BLaER1 (cell line): Measurements from ENCODE around the gene HGFAC.

ENCODE experiments used
- H3K27ac ChIP-seq: shearing (Covaris generic); formaldehyde crosslinking; 2 replicates; pipeline ENCODE4 v1.8.1; 2022
- H3K27me3 ChIP-seq: shearing (Covaris generic); formaldehyde crosslinking; 2 replicates; pipeline ENCODE4 v1.8.1; 2022
- H3K36me3 ChIP-seq: shearing (Covaris generic); formaldehyde crosslinking; 2 replicates; pipeline ENCODE4 v1.8.1; 2022
- H3K4me1 ChIP-seq: shearing (Covaris generic); formaldehyde crosslinking; 2 replicates; pipeline ENCODE4 v1.8.1; 2022
- H3K4me2 ChIP-seq: shearing (Covaris generic); formaldehyde crosslinking; 2 replicates; pipeline ENCODE4 v1.8.1; 2022
- H3K4me3 ChIP-seq: shearing (Covaris generic); formaldehyde crosslinking; 2 replicates; pipeline ENCODE4 v1.8.1; 2022
- H3K9ac ChIP-seq: shearing (Covaris generic); formaldehyde crosslinking; 2 replicates; pipeline ENCODE4 v1.8.1; 2022
- H3K9me3 ChIP-seq: shearing (Covaris generic); formaldehyde crosslinking; 2 replicates; pipeline ENCODE4 v1.8.1; 2022
- H4K20me1 ChIP-seq: shearing (Covaris generic); formaldehyde crosslinking; 2 replicates; pipeline ENCODE4 v1.8.1; 2022
- Cebpa-rat ChIP-seq: shearing (Covaris generic); IDR thresholded peaks from 2 replicates; pipeline ENCODE4 v1.8.1; 2022

Gene HGFAC

GRCh38 chr4:3476936-3477749 is 35.4 kb downstream of the HGFAC start:
- Histone ChIP-seq H3K9ac (peak overlapping the region; percentile 24; the same call in 1 of the 2 replicates), H3K4me3 (no peak overlapping the region), H3K27ac (no peak overlapping the region), H3K9me3 (no peaks in the 10 kb centered on the region), H3K36me3 (no peaks in the 10 kb centered on the region), H3K4me2 (peak overlapping the region; percentile 74), H3K27me3 (peaks cover 29% of the 10 kb centered on the region), H3K4me1 (peaks cover 64% of the 10 kb centered on the region), H4K20me1 (no peaks in the 10 kb centered on the region)
- no peak for TF ChIP-seq Cebpa-rat

- Histone ChIP-seq H3K4me2 (peak overlapping the region; percentile 74), H3K27ac (no peak overlapping the region), H4K20me1 (no peaks in the 10 kb centered on the region), H3K9ac (peak overlapping the region; percentile 24; the same call in 1 of the 2 replicates), H3K4me3 (no peak overlapping the region), H3K4me1 (peaks cover 62% of the 10 kb centered on the region), H3K27me3 (peaks cover 29% of the 10 kb centered on the region), H3K36me3 (no peaks in the 10 kb centered on the region), H3K9me3 (no peaks in the 10 kb centered on the region)
- TF ChIP-seq Cebpa-rat = no peak
Observed at GRCh38 chr4:3477750-3478430, 36.1 kb downstream of the HGFAC start.

DNA sequence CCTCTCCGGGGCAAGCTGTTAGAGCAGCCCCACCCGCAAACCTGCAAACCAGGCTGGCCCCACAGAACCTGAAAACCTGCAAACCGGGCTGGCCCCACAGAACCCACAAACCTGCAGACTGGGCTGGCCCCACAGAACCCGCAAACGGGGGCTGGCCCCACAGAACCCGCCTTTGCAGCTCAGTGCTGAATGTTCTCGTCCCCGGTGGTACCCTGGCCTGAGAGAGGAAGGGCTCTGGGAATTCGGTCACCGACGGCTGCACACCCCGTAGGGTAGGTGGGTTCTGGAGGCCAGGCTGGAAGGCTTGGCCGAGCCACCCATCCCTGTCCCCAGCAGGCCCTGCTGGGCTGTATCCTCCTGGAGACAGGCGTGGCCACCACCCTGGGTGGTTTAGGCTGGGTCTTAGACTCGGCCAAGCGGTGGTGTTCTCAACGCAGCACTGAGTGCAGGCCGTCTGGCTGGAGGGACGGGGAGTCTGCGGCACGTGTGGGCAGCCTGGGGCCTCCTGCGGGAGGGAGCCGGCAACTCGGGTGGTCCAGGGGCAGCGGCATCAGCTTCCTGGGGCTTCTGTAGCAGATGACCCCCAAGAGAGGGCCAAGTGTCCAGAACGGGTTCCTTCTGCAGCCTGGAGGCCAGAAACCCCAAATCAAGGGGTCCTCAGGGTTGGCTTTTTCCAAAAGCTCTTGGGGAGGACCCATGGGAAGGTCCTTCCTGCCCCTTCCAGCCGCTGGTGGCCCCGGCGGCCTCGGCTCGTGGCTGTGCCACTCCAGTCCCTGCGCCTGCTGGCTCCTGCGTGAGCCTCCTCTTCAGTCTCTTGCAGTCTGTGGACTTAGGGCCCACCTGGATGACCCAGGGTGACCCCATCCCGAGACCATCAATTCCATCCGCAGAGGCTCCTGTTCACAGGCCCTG is 36.9 kb downstream of the HGFAC start:
- Histone ChIP-seq H3K36me3 (no peaks in the 10 kb centered on the region), H3K9me3 (no peaks in the 10 kb centered on the region), H4K20me1 (peaks cover under 1% of the 10 kb centered on the region; the same call in 1 of the 2 replicates), H3K27me3 (peaks cover 34% of the 10 kb centered on the region), H3K4me1 (peaks cover 60% of the 10 kb centered on the region), H3K27ac (no peak overlapping the region), H3K4me2 (peak overlapping the region; percentile 74; the same call in 1 of the 2 replicates), H3K4me3 (no peak overlapping the region), H3K9ac (no peak overlapping the region; the same call in 1 of the 2 replicates)
- TF ChIP-seq Cebpa-rat = no peak

DNA sequence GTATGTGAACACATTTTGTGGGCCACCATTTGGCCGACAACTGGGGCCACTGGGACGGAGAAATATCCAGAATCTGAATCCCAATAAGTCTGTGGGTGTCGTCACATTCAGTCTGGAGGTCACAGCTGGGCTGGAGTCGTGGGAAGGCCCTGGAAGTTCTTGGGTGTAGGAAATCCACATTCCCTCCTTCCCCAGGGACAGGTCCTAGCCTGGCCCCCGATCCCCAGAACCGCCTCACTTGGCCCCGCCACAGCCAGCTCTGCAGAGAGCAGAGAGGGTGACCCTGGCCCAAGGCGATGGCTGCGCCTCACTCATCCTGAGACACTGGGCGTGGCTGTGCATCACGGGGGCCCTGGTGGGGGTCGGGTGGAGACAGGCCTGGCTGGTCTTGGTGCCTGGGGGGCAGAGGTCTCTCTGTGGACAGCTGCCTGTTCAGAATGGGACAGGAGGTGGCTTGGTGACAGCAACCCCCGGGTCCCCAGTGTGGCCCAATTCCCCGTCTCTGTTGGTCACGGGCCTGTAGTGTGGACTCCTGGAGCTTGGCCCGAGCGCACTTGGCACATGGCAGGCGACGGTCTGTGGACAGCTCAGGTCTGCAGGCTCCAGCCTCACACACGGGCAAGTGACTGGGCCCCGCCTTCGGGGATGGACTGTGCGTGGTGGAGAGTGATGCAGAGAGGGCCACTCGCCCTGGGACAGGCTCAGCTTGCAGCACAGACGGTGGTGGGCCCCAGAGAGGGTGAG is 37.8 kb downstream of the HGFAC start:
- H3K36me3 ChIP-seq = no peaks in the 10 kb centered on the region
- peak overlapping the region; percentile 78; the same call in 1 of the 2 replicates for H3K4me2 ChIP-seq
- H4K20me1 ChIP-seq = peaks cover 9% of the 10 kb centered on the region
- peaks cover 42% of the 10 kb centered on the region for H3K27me3 ChIP-seq
- H3K4me3 ChIP-seq = no peak overlapping the region
- H3K9ac ChIP-seq = no peak overlapping the region
- H3K27ac ChIP-seq = no peak overlapping the region
- TF ChIP-seq Cebpa-rat = no peak
- H3K9me3 ChIP-seq = no peaks in the 10 kb centered on the region
- peaks cover 68% of the 10 kb centered on the region for H3K4me1 ChIP-seq

DNA sequence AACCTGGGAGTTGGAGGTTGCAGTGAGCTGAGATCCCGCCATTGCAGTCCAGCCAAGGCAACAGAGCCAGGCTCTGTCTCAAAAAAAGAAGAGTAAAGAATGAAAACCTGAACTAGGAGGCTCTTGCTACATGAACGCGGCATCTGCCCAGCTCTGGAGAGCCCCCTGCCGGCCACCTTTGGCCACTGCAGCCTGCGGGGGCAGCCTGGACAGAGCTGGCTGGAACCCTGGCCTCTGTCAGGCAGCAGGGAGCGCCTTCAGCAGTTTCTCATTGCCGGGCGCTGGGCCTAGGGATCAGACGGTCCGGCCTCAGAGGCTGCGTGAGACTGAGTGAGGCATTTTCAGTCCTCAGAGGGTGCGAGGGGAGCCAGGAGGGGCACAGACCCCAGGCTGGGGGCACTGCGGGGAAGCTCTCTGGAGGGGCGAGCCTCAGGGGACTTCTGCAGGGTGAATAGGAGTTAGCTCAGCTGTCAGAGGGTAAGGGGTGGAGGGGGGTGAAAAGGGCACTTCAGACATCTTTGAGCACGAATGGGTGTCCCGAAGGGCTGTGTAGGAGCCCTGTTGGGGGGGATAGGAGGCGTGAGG is 38.9 kb downstream of the HGFAC start:
- Histone ChIP-seq H3K4me1 (peaks cover 79% of the 10 kb centered on the region), H3K27ac (no peak overlapping the region), H3K9ac (no peak overlapping the region), H3K9me3 (no peaks in the 10 kb centered on the region), H3K27me3 (peaks cover 53% of the 10 kb centered on the region), H3K4me2 (peak overlapping the region; percentile 78), H3K4me3 (no peak overlapping the region), H4K20me1 (peaks cover 20% of the 10 kb centered on the region), H3K36me3 (no peaks in the 10 kb centered on the region)
- TF ChIP-seq Cebpa-rat = no peak

DNA sequence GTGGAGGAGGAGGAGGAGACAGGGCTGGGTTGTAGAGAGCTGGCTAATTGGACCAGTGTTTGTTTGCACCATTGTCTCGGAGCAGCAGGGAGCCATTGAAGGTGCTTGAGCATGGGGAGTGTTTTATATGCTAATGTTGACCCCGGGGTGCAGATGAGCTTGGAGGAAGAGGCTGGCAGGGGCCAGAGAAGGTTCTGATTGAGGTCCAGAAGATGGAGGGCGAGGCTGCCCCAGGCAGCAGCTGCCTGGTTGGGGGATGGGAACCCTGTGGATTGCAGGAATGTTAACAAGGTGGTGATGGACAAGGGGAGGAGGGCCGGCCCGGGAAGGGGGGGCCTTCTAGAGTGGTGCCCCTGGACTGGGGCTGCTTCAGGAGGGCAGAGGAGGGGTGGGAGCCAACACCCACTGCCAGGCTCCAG is 39.4 kb downstream of the HGFAC start:
- Histone ChIP-seq H3K4me3 (no peak overlapping the region), H4K20me1 (peaks cover 25% of the 10 kb centered on the region), H3K27me3 (peaks cover 58% of the 10 kb centered on the region), H3K36me3 (no peaks in the 10 kb centered on the region), H3K4me1 (peaks cover 84% of the 10 kb centered on the region), H3K4me2 (peak overlapping the region; percentile 78), H3K9me3 (no peaks in the 10 kb centered on the region), H3K27ac (no peak overlapping the region), H3K9ac (no peak overlapping the region)
- TF ChIP-seq Cebpa-rat = no peak

- H3K4me3 ChIP-seq = no peak overlapping the region
- H4K20me1 ChIP-seq = peaks cover 33% of the 10 kb centered on the region
- no peak overlapping the region for H3K9ac ChIP-seq
- H3K4me1 ChIP-seq = peaks cover 86% of the 10 kb centered on the region
- H3K36me3 ChIP-seq = no peaks in the 10 kb centered on the region
- H3K27ac ChIP-seq = no peak overlapping the region
- peaks cover 59% of the 10 kb centered on the region for H3K27me3 ChIP-seq
- H3K9me3 ChIP-seq = no peaks in the 10 kb centered on the region
- TF ChIP-seq Cebpa-rat = no peak
- peak overlapping the region; percentile 78 for H3K4me2 ChIP-seq
Observed at GRCh38 chr4:3481783-3482393, 40.1 kb downstream of the HGFAC start.

DNA sequence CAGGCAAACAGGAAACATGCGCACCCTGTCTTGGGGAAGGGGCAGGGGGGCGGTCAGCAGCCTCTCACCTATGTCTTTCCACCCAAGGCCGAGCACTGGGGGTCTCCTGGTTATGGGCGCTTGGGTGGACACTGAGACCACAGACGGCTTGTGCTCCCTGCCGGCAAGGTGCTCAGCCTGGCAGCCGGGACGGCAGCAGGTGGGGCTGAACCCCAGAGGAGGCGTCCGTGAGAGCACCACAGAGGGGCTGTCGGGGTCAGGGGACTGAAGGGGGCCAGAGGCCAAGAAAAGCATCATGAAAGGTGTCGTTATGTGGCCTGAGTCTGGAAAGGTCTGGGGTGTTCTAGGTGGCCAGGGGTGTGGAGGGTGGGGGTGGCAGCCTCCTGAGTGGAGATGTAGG is 40.9 kb downstream of the HGFAC start:
- Histone ChIP-seq H3K9me3 (no peaks in the 10 kb centered on the region), H3K27ac (no peak overlapping the region), H4K20me1 (peaks cover 41% of the 10 kb centered on the region), H3K36me3 (no peaks in the 10 kb centered on the region), H3K4me1 (peaks cover 86% of the 10 kb centered on the region), H3K4me3 (no peak overlapping the region), H3K9ac (no peak overlapping the region), H3K4me2 (peak overlapping the region; percentile 78; the same call in 1 of the 2 replicates), H3K27me3 (peaks cover 57% of the 10 kb centered on the region)
- TF ChIP-seq Cebpa-rat = no peak
